Daoy (cell line): ENCODE data around the gene MATN4. TPM values are rescaled to one million over a fixed set of nuclear protein-coding genes. Genes with fewer than 3 reads are reported as not detected.

Experiments used
- DNase-seq: peaks from one replicate; pipeline ENCODE4 v3.0.0-alpha.2; 2015; ENCODE audit warnings: low read depth
- total RNA-seq: library from RNA; depleted of rRNA; stranded (reverse); fragments of >200 nt; shearing (Covaris generic); gene quantifications from 2 replicates; pipeline ENCODE4 v1.2.3, GENCODE V29; 2014; rRNA removed

Gene MATN4
- total RNA-seq, 1 experiment from 2014 or later, result not detected

- DNase-seq, result no peak
These were observed 59.5 kb downstream of the MATN4 start for GRCh38 chr20:45248609-45249008.

- DNase-seq, result no peak
These were observed 60.2 kb downstream of the MATN4 start for GRCh38 chr20:45247865-45248264.

DNA sequence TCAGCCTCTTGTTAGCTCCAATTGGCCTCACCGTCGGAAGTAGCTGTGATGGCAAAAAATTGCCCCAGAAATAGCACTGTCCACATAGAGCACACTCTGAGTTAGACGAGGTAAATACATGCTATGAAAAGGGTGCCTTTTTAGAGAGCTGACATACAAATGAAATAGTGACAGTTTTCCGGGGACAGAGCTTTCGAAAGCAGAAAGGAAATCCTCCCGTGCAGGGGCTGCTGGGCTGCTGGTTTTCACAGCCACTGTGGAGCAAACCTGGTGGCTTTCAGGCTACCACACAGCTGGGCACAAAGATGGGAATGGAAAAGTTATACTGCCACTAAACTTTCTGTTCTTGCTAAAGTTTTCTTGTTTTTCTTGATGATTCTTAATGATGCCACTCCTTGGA is 62.0 kb downstream of the MATN4 start:
- DNase-seq, result no peak

Other genes with a start within 250 kb of the MATN4 start
- not detected in 2 replicates for gene KCNS1, start 207.2 kb downstream of the MATN4 start, total RNA-seq
- not detected in 2 replicates for gene WFDC5, start 193.1 kb downstream of the MATN4 start, total RNA-seq
- not detected in 2 replicates for gene WFDC12, start 183.8 kb downstream of the MATN4 start, total RNA-seq
- not detected in 2 replicates for gene PI3, start 133.4 kb downstream of the MATN4 start, total RNA-seq
- gene SEMG1, start 101.3 kb downstream of the MATN4 start, total RNA-seq, result not detected in 2 replicates
- gene SEMG2, start 86.9 kb downstream of the MATN4 start, total RNA-seq, result not detected in 2 replicates
- gene SLPI, start 53.7 kb downstream of the MATN4 start, total RNA-seq, result not detected in 2 replicates
- not detected in 2 replicates for gene RBPJL, start 1.5 kb downstream of the MATN4 start, total RNA-seq
- gene SDC4, start 40.1 kb upstream of the MATN4 start, total RNA-seq, result 136 and 143 TPM in 2 replicates
- gene SYS1, start 54.9 kb upstream of the MATN4 start, total RNA-seq, result 12.5 and 13.3 TPM in 2 replicates
- gene TP53TG5, start 70.0 kb upstream of the MATN4 start, total RNA-seq, result not detected in 2 replicates
- gene DBNDD2, start 100.0 kb upstream of the MATN4 start, total RNA-seq, result 5.8 and 7.3 TPM in 2 replicates
- gene PIGT, start 107.8 kb upstream of the MATN4 start, total RNA-seq, result 51.3 and 58.7 TPM in 2 replicates
- not detected in 2 replicates for gene WFDC2, start 161.5 kb upstream of the MATN4 start, total RNA-seq
- not detected in 2 replicates for gene SPINT3, start 207.3 kb upstream of the MATN4 start, total RNA-seq
- not detected in 2 replicates for gene WFDC6, start 231.2 kb upstream of the MATN4 start, total RNA-seq
- gene EPPIN, start 239.1 kb upstream of the MATN4 start, total RNA-seq, result not detected in 2 replicates